BLaER1 (cell line): Measurements from ENCODE around the gene FYN.

Source experiments
- H3K27ac ChIP-seq: shearing (Covaris generic); formaldehyde crosslinking; 2 replicates; pipeline ENCODE4 v1.8.1; 2022
- H3K27me3 ChIP-seq: shearing (Covaris generic); formaldehyde crosslinking; 2 replicates; pipeline ENCODE4 v1.8.1; 2022
- H3K36me3 ChIP-seq: shearing (Covaris generic); formaldehyde crosslinking; 2 replicates; pipeline ENCODE4 v1.8.1; 2022
- H3K4me1 ChIP-seq: shearing (Covaris generic); formaldehyde crosslinking; 2 replicates; pipeline ENCODE4 v1.8.1; 2022
- H3K4me2 ChIP-seq: shearing (Covaris generic); formaldehyde crosslinking; 2 replicates; pipeline ENCODE4 v1.8.1; 2022
- H3K4me3 ChIP-seq: shearing (Covaris generic); formaldehyde crosslinking; 2 replicates; pipeline ENCODE4 v1.8.1; 2022
- H3K9ac ChIP-seq: shearing (Covaris generic); formaldehyde crosslinking; 2 replicates; pipeline ENCODE4 v1.8.1; 2022
- H3K9me3 ChIP-seq: shearing (Covaris generic); formaldehyde crosslinking; 2 replicates; pipeline ENCODE4 v1.8.1; 2022
- H4K20me1 ChIP-seq: shearing (Covaris generic); formaldehyde crosslinking; 2 replicates; pipeline ENCODE4 v1.8.1; 2022
- Cebpa-rat ChIP-seq: shearing (Covaris generic); IDR thresholded peaks from 2 replicates; pipeline ENCODE4 v1.8.1; 2022

Gene FYN

DNA sequence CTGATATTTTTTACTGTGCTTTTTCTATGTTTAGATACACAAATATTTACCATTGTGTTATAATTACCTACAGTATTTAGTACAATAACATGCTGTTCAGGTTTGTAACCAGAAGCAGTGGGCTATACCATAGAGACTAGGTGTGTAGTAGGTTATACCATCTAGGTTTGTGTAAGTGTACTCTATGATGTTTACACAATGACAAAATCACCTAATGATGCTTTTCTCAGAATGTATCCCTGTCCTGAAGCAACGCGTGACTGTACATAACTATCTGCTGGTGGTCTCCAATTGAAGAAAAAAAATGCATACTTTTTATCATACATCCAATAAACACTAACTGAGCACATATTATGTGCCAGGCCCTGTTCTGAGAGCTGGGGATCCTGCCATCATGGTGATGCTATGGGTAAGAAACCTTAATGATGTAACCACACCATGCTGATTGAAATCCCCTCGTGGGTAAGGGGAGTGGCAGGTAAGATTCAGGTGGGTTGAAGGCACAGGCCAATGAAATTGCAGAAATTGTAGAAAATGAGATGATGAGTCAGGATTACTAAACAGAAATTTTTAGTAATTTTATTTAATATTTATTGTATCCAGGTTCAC lies 76.8 kb downstream of the FYN start:
- H3K27ac ChIP-seq = no peak overlapping the region
- H3K4me3 ChIP-seq = no peak overlapping the region
- no peak overlapping the region for H3K9ac ChIP-seq
- H3K9me3 ChIP-seq = no peaks in the 10 kb centered on the region
- TF ChIP-seq Cebpa-rat = no peak
- H3K27me3 ChIP-seq = no peaks in the 10 kb centered on the region
- H3K4me2 ChIP-seq = no peak overlapping the region
- H3K4me1 ChIP-seq = peaks cover 30% of the 10 kb centered on the region
- peaks cover 44% of the 10 kb centered on the region for H4K20me1 ChIP-seq
- H3K36me3 ChIP-seq = peaks cover 33% of the 10 kb centered on the region

DNA sequence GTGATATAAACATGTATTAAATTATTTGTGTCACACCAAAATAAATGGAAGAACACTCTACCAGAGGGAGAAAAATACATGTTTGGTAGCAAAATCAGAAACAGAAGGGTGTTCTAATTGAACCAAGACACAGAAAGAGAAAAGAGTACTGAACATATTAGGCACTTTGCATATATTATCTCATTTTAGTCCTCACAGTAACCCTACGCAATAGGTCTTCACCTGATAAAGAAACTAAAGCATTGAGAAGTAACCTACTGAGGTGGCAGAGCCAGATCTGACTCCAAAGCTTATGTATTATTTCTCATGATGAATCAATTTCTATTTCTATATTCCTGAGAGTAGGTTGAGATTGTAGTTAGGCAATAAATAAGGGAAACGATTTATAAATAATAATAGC lies 77.7 kb downstream of the FYN start:
- no peak overlapping the region for H3K9ac ChIP-seq
- peaks cover 25% of the 10 kb centered on the region for H3K36me3 ChIP-seq
- H3K4me1 ChIP-seq = peaks cover 21% of the 10 kb centered on the region
- no peak overlapping the region for H3K4me3 ChIP-seq
- H3K9me3 ChIP-seq = no peaks in the 10 kb centered on the region
- no peak overlapping the region for H3K4me2 ChIP-seq
- H4K20me1 ChIP-seq = peaks cover 38% of the 10 kb centered on the region; the same call in 1 of the 2 replicates
- no peak overlapping the region for H3K27ac ChIP-seq
- TF ChIP-seq Cebpa-rat = no peak
- H3K27me3 ChIP-seq = no peaks in the 10 kb centered on the region

DNA sequence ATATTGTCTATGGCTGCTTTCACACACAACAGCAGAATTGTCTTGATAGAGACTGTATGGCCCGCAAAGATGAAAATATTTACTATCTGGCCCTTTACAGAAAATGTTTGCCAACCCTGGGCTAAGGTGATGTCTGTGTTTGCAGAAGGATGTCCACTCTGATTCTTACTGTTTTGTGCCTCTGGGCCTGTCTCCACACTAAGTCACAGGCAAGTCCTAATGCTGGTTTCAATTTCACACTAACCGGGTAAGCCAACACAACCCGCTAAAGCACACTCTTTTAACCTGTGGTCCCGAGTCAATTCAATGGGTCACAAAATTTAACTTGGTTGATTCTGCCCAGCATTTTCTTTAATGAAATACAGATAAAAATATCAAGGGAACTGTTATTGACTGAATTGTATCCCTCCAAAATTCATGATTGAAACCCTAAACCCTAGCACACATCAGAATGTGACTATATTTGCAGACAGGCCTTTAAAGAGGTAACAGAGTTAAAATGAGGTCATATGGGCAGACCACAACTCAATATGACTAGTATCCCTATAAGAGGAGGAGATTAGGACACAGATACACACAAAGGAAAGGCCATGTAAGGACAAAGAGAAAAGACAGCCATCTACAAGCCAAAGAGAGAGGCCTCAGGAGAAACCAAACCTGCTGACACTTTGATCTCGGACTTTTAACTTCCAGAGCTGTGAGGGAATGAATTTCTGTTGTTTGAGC lies 78.4 kb downstream of the FYN start:
- Histone ChIP-seq H4K20me1 (peaks cover 36% of the 10 kb centered on the region; the same call in 1 of the 2 replicates), H3K4me3 (no peak overlapping the region), H3K4me1 (peaks cover 19% of the 10 kb centered on the region), H3K27ac (no peak overlapping the region), H3K36me3 (peaks cover 23% of the 10 kb centered on the region), H3K9ac (no peak overlapping the region), H3K9me3 (no peaks in the 10 kb centered on the region), H3K27me3 (no peaks in the 10 kb centered on the region), H3K4me2 (peak overlapping the region; percentile 52; the same call in 1 of the 2 replicates)
- no peak for TF ChIP-seq Cebpa-rat

GRCh38 chr6:111794300-111794699 lies 79.0 kb downstream of the FYN start:
- H3K36me3 ChIP-seq = peaks cover 17% of the 10 kb centered on the region
- no peaks in the 10 kb centered on the region for H3K9me3 ChIP-seq
- no peak for TF ChIP-seq Cebpa-rat
- no peak overlapping the region for H3K9ac ChIP-seq
- peak overlapping the region; percentile 52 for H3K4me2 ChIP-seq
- peaks cover 30% of the 10 kb centered on the region; the same call in 1 of the 2 replicates for H4K20me1 ChIP-seq
- peaks cover 19% of the 10 kb centered on the region for H3K4me1 ChIP-seq
- no peak overlapping the region for H3K4me3 ChIP-seq
- no peaks in the 10 kb centered on the region for H3K27me3 ChIP-seq
- H3K27ac ChIP-seq = peak overlapping the region; percentile 21; the same call in 1 of the 2 replicates

GRCh38 chr6:111793711-111794111 lies 79.5 kb downstream of the FYN start:
- no peak overlapping the region for H3K4me3 ChIP-seq
- no peak for TF ChIP-seq Cebpa-rat
- no peaks in the 10 kb centered on the region for H3K27me3 ChIP-seq
- H3K9me3 ChIP-seq = no peaks in the 10 kb centered on the region; the same call in 1 of the 2 replicates
- H3K9ac ChIP-seq = no peak overlapping the region
- peaks cover 20% of the 10 kb centered on the region for H3K36me3 ChIP-seq
- H3K4me1 ChIP-seq = peaks cover 24% of the 10 kb centered on the region
- peaks cover 24% of the 10 kb centered on the region; the same call in 1 of the 2 replicates for H4K20me1 ChIP-seq
- peak overlapping the region; percentile 52 for H3K4me2 ChIP-seq
- peak overlapping the region; percentile 21; the same call in 1 of the 2 replicates for H3K27ac ChIP-seq

DNA sequence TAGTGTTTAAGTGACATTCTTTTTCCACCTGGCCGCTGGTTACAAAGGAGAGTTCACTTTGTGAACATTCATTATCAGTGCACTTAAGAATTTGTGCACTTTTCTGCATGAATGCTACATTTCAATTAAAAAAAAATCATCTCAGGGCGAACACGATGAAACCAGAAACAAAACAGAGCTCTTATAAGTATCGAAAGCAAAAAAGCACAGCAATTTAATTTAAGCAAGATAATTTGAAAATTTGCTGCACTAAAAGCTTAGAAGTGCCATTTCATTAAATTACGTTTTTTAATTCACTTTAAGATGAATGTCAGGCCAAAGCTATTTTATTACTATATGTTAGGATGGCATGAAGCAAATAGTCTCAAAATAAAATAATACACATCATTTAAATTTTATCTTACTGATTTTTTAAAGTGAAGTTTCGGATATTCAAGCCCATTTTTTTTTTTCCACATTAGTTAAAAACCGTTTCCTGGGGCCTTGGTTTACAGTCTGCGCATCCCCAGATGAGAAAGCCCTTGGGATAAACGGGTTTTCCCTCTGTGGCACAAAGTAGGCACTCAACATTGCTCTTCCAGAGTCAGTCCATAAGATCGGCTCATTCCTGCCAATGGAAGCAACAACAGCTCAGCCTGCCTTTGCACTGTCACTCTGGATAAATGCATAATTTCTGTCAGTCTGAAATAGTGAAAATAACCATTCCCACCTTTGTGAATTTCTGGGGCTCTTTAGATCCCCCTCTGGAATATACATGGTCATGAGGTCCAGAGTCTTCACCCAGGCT lies 80.1 kb downstream of the FYN start:
- H4K20me1 ChIP-seq = peaks cover 24% of the 10 kb centered on the region; the same call in 1 of the 2 replicates
- H3K36me3 ChIP-seq = peaks cover 22% of the 10 kb centered on the region
- TF ChIP-seq Cebpa-rat = no peak
- H3K9me3 ChIP-seq = peaks cover 6% of the 10 kb centered on the region
- peak overlapping the region; percentile 52 for H3K4me2 ChIP-seq
- 0 out of 2 replicates have a peak overlapping the region, but pooled peaks have one; percentile 21 for H3K27ac ChIP-seq
- no peaks in the 10 kb centered on the region for H3K27me3 ChIP-seq
- H3K4me3 ChIP-seq = no peak overlapping the region
- H3K9ac ChIP-seq = no peak overlapping the region
- H3K4me1 ChIP-seq = peaks cover 24% of the 10 kb centered on the region

- no peak overlapping the region for H3K4me3 ChIP-seq
- no peak overlapping the region for H3K27ac ChIP-seq
- H3K4me2 ChIP-seq = no peak overlapping the region
- no peak overlapping the region for H3K9ac ChIP-seq
- no peaks in the 10 kb centered on the region for H3K27me3 ChIP-seq
- peaks cover 15% of the 10 kb centered on the region for H3K9me3 ChIP-seq
- H4K20me1 ChIP-seq = peaks cover 24% of the 10 kb centered on the region; the same call in 1 of the 2 replicates
- TF ChIP-seq Cebpa-rat = no peak
- peaks cover 24% of the 10 kb centered on the region for H3K4me1 ChIP-seq
- H3K36me3 ChIP-seq = peaks cover 30% of the 10 kb centered on the region
Observed at GRCh38 chr6:111792241-111792640, 81.0 kb downstream of the FYN start.

GRCh38 chr6:111791415-111791814 lies 81.8 kb downstream of the FYN start:
- Histone ChIP-seq H3K4me1 (peaks cover 24% of the 10 kb centered on the region), H3K9ac (no peak overlapping the region), H3K9me3 (peaks cover 18% of the 10 kb centered on the region), H3K4me3 (no peak overlapping the region), H3K27me3 (no peaks in the 10 kb centered on the region), H3K27ac (no peak overlapping the region), H3K4me2 (no peak overlapping the region), H4K20me1 (peaks cover 24% of the 10 kb centered on the region; the same call in 1 of the 2 replicates), H3K36me3 (peaks cover 31% of the 10 kb centered on the region)
- no peak for TF ChIP-seq Cebpa-rat

- H3K27ac ChIP-seq = no peak overlapping the region
- no peak for TF ChIP-seq Cebpa-rat
- no peak overlapping the region for H3K4me2 ChIP-seq
- no peaks in the 10 kb centered on the region for H3K27me3 ChIP-seq
- peaks cover 31% of the 10 kb centered on the region; the same call in 1 of the 2 replicates for H4K20me1 ChIP-seq
- peaks cover 22% of the 10 kb centered on the region for H3K4me1 ChIP-seq
- H3K4me3 ChIP-seq = no peak overlapping the region
- H3K9ac ChIP-seq = no peak overlapping the region
- peaks cover 18% of the 10 kb centered on the region for H3K9me3 ChIP-seq
- peaks cover 31% of the 10 kb centered on the region for H3K36me3 ChIP-seq
Observed at GRCh38 chr6:111789598-111789997, 83.7 kb downstream of the FYN start.
